GM06990 (cell line): Measurements from ENCODE around the gene CAB39L.

Experiments
- DNase-seq: peaks from one replicate; pipeline ENCODE4 v3.0.0-alpha.2; 2011; ENCODE audit not compliant: insufficient read length; ENCODE audit errors: extremely low read depth
- H3K27me3 ChIP-seq: replicated peaks from 2 replicates; pipeline ENCODE4 v1.6.0; 2011; ENCODE audit warnings: low read length; ENCODE audit not compliant: control insufficient read depth, insufficient read depth
- H3K36me3 ChIP-seq: 2 replicates; pipeline ENCODE4 v1.5.1; 2011; ENCODE audit warnings: low read length; ENCODE audit not compliant: control insufficient read depth, insufficient read depth
- H3K4me3 ChIP-seq: replicated peaks from 2 replicates; pipeline ENCODE4 v1.5.1; 2011; ENCODE audit warnings: low read depth, mild to moderate bottlenecking, control low read depth, low read length
- CTCF ChIP-seq: IDR thresholded peaks from 2 replicates; pipeline ENCODE4 v1.5.1; 2011; ENCODE audit warnings: low read length, control low read depth, mild to moderate bottlenecking, inconsistent platforms; ENCODE audit not compliant: insufficient read depth, poor library complexity, severe bottlenecking

The CAB39L gene

GRCh38 chr13:49304356-49304755 is 139.5 kb downstream of the CAB39L start:
- H3K36me3 ChIP-seq, result no peaks in the 10 kb centered on the region
- TF ChIP-seq CTCF, result no peak
- H3K27me3 ChIP-seq, result no peaks in the 10 kb centered on the region
- no peak for DNase-seq
- no peak overlapping the region for H3K4me3 ChIP-seq

GRCh38 chr13:49303533-49304252 is 140.2 kb downstream of the CAB39L start:
- H3K36me3 ChIP-seq, result no peaks in the 10 kb centered on the region
- no peak overlapping the region for H3K4me3 ChIP-seq
- TF ChIP-seq CTCF, result no peak
- DNase-seq, result no peak
- no peaks in the 10 kb centered on the region for H3K27me3 ChIP-seq

- no peaks in the 10 kb centered on the region for H3K27me3 ChIP-seq
- TF ChIP-seq CTCF, result no peak
- H3K36me3 ChIP-seq, result no peaks in the 10 kb centered on the region
- no peak overlapping the region for H3K4me3 ChIP-seq
- DNase-seq, result no peak
Observed at GRCh38 chr13:49302817-49303216, 141.0 kb downstream of the CAB39L start.

- no peaks in the 10 kb centered on the region for H3K36me3 ChIP-seq
- TF ChIP-seq CTCF, result no peak
- H3K27me3 ChIP-seq, result no peaks in the 10 kb centered on the region
- DNase-seq, result no peak
- H3K4me3 ChIP-seq, result no peak overlapping the region
Observed at GRCh38 chr13:49302222-49302621, 141.6 kb downstream of the CAB39L start.

GRCh38 chr13:49300739-49301589 is 142.9 kb downstream of the CAB39L start:
- TF ChIP-seq CTCF, result peak; percentile 81
- DNase-seq, result peak; percentile 40
- H3K4me3 ChIP-seq, result peak overlapping the region; percentile 36; the same call in 1 of the 2 replicates
- no peaks in the 10 kb centered on the region for H3K27me3 ChIP-seq
- H3K36me3 ChIP-seq, result no peaks in the 10 kb centered on the region
